M059J (cell line): Measurements from ENCODE around the gene TLR1. TPM values are rescaled to one million over a fixed set of nuclear protein-coding genes. Genes with fewer than 3 reads are reported as not detected.

ENCODE experiments used
- total RNA-seq: library from RNA; depleted of rRNA; stranded (reverse); fragments of >200 nt; shearing (Covaris generic); gene quantifications from 2 replicates; pipeline ENCODE4 v1.2.3, GENCODE V29; 2014; rRNA removed

TLR1 gene
- total RNA-seq, 1 experiment from 2014 or later, result 3.2 TPM

Other genes starting within 250 kb of the TLR1 start
- 5.7 and 11.4 TPM in 2 replicates for gene KLF3, start 140.6 kb downstream of the TLR1 start, total RNA-seq
- gene TLR10, start 21.8 kb downstream of the TLR1 start, total RNA-seq, result not detected in 2 replicates
- 2.3 and 2.8 TPM in 2 replicates for gene TLR6, start 52.0 kb upstream of the TLR1 start, total RNA-seq
- 98.0 and 156 TPM in 2 replicates for gene FAM114A1, start 63.0 kb upstream of the TLR1 start, total RNA-seq
- gene TMEM156, start 227.6 kb upstream of the TLR1 start, total RNA-seq, result 0.37 and 3.9 TPM in 2 replicates